ENCODE results near the gene PDLIM4. TPM values are rescaled to one million over a fixed set of nuclear protein-coding genes. Genes with fewer than 3 reads are reported as not detected.

PDLIM4 gene
- total RNA-seq, 1 experiment from 2014 or later, result 65.4 TPM

- Histone ChIP-seq H3K4me3 (no peak overlapping the region), H3K27me3 (no peaks in the 10 kb centered on the region), H3K27ac (no peak overlapping the region), H3K36me3 (no peaks in the 10 kb centered on the region), H3K4me1 (no peaks in the 10 kb centered on the region; the same call in 1 of the 2 replicates), H3K9me3 (replicated peaks) (no peaks in the 10 kb centered on the region; the same call in 1 of the 2 replicates)
- DNase-seq, result no peak
Observed at GRCh38 chr5:132253452-132254320, 3.8 kb upstream of the PDLIM4 start.

- no peak for DNase-seq
- no peak overlapping the region for H3K27ac ChIP-seq
- H3K36me3 ChIP-seq, result no peaks in the 10 kb centered on the region
- no peaks in the 10 kb centered on the region; the same call in 1 of the 2 replicates for H3K9me3 ChIP-seq (replicated peaks)
- H3K27me3 ChIP-seq, result no peaks in the 10 kb centered on the region
- no peaks in the 10 kb centered on the region; the same call in 1 of the 2 replicates for H3K4me1 ChIP-seq
- H3K4me3 ChIP-seq, result no peak overlapping the region
Observed at GRCh38 chr5:132254321-132254977, 3.0 kb upstream of the PDLIM4 start.

DNA sequence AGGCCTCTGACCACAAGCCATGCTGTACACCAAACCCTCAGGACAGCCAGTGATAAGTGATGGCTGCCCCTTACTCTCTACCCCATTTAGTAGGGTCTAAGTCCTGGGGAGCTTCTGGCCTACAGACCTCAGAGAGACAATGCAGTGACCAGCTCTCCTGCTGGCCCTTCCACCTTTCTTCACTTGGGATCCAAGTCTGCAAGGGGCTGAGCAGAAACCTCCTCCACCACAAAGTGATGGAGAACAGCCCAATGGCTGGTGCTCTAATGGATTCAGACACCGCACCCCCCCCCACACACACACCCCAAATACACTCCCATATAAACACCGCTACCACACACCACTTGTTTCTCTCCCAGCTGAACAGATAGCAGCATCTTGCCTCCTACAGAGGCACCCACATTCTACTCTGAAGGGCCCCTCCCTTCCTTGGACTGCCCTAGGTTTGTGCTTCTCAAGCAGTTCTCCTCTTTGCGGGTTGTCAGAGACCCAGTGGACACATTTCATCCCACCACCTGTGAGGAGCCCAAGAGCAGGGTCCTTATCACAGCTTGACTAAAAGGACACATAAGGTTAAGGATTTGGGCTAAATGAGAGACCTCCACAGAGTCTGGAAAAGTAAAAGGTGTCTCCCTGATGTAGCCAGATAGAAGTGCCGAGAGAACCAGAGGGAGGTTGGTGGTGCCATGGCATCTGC is 1.3 kb upstream of the PDLIM4 start:
- no peak overlapping the region for H3K27ac ChIP-seq
- no peaks in the 10 kb centered on the region for H3K27me3 ChIP-seq
- no peaks in the 10 kb centered on the region for H3K9me3 ChIP-seq (replicated peaks)
- no peak for DNase-seq
- H3K4me3 ChIP-seq, result no peak overlapping the region
- peaks cover 17% of the 10 kb centered on the region for H3K4me1 ChIP-seq
- peaks cover 6% of the 10 kb centered on the region; the same call in 1 of the 2 replicates for H3K36me3 ChIP-seq

GRCh38 chr5:132256783-132257130 is 739 bp upstream of the PDLIM4 start:
- H3K9me3 ChIP-seq (replicated peaks), result no peaks in the 10 kb centered on the region
- H3K27ac ChIP-seq, result peak overlapping the region; percentile 33; the same call in 1 of the 2 replicates
- H3K27me3 ChIP-seq, result no peaks in the 10 kb centered on the region
- peaks cover 22% of the 10 kb centered on the region for H3K4me1 ChIP-seq
- no peak for DNase-seq
- peaks cover 11% of the 10 kb centered on the region; the same call in 1 of the 2 replicates for H3K36me3 ChIP-seq
- H3K4me3 ChIP-seq, result peak overlapping the region; percentile 96

GRCh38 chr5:132258102-132259068 is 889 bp downstream of the PDLIM4 start:
- H3K4me1 ChIP-seq, result peaks cover 23% of the 10 kb centered on the region
- no peaks in the 10 kb centered on the region for H3K9me3 ChIP-seq (replicated peaks)
- H3K27ac ChIP-seq, result peak overlapping the region; percentile 95
- no peaks in the 10 kb centered on the region for H3K27me3 ChIP-seq
- DNase-seq, result peak; percentile 97 to 99
- peaks cover 28% of the 10 kb centered on the region; the same call in 1 of the 2 replicates for H3K36me3 ChIP-seq
- peak overlapping the region; percentile 96 for H3K4me3 ChIP-seq

- H3K27me3 ChIP-seq, result no peaks in the 10 kb centered on the region
- H3K4me3 ChIP-seq, result peak overlapping the region; percentile 96
- H3K4me1 ChIP-seq, result peaks cover 28% of the 10 kb centered on the region
- H3K36me3 ChIP-seq, result peaks cover 36% of the 10 kb centered on the region
- no peaks in the 10 kb centered on the region for H3K9me3 ChIP-seq (replicated peaks)
- DNase-seq, result peak; percentile 93 to 95
- H3K27ac ChIP-seq, result peak overlapping the region; percentile 95
Observed at GRCh38 chr5:132259069-132259851, 1.8 kb downstream of the PDLIM4 start.

DNA sequence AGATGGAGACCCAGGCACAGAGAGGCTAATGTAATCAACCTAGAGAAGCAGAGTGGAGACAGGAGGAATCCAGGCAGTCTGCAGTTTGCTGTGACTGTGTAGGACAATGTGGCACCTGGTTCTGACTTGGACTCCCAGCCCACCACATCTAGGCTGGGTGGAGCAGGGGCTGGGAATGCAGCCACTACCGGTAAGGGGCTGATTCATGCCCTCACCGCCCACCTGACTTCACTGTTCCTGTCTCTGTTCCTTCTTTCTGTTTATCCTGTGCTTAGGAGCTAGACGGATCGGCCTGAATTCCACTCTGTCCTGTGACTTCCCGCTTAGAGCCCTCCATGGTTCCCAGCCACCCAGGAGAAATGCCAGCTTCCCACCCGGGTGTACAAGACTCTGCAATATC is 2.6 kb downstream of the PDLIM4 start:
- Histone ChIP-seq H3K27me3 (no peaks in the 10 kb centered on the region), H3K36me3 (peaks cover 40% of the 10 kb centered on the region), H3K4me1 (peaks cover 28% of the 10 kb centered on the region), H3K27ac (peak overlapping the region; percentile 95), H3K4me3 (peak overlapping the region; percentile 96), H3K9me3 (replicated peaks) (no peaks in the 10 kb centered on the region)
- DNase-seq, result no peak

DNA sequence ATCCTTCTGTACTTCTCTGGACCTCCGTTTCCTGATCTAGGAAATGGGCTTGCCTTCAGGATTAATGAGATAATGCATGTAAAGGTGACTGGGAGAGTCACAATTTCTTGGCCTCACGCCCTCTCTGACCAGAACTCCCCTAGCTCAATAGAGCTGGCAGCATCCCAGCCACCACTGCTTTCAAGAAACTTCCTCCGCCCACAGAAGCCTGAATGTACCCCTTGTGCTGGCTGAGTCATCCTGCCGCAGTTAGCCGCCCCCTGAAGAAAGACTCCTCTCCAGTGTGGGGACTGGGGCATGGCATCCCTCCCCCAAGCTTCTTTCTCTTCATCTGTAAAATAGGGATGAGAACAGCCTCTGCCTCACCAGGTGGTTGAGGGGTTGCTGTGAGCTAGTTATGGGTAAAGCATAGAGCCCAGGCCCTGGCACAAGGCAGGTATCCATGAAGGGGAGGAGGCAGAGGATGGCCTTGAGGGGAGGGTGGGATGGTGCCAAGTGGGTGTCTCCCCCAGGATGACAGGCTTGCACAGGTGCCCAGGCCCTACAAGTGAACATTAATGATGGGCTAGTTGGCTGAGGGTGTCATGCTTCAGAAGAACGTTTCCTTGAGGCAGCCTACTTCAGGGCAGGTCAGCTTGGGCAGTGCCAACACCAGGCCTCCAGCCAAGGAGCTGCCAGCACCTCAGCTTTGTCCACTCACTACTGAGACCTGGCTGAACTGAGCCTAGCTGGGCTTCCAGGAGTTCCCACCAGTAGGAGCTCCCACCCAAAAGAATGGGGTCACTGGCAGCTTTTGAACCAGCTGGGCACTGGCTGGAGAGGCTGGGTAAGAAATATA is 3.4 kb downstream of the PDLIM4 start:
- Histone ChIP-seq H3K27me3 (no peaks in the 10 kb centered on the region), H3K4me1 (peaks cover 31% of the 10 kb centered on the region), H3K27ac (peak overlapping the region; percentile 95), H3K9me3 (replicated peaks) (no peaks in the 10 kb centered on the region), H3K4me3 (no peak overlapping the region), H3K36me3 (peaks cover 45% of the 10 kb centered on the region)
- peak; percentile 86 to 92 for DNase-seq

- H3K36me3 ChIP-seq, result peaks cover 57% of the 10 kb centered on the region
- H3K4me3 ChIP-seq, result no peak overlapping the region
- H3K9me3 ChIP-seq (replicated peaks), result no peaks in the 10 kb centered on the region
- H3K27me3 ChIP-seq, result no peaks in the 10 kb centered on the region
- H3K4me1 ChIP-seq, result peaks cover 31% of the 10 kb centered on the region
- H3K27ac ChIP-seq, result no peak overlapping the region
- DNase-seq, result no peak
Observed at GRCh38 chr5:132261881-132262845, 4.7 kb downstream of the PDLIM4 start.

DNA sequence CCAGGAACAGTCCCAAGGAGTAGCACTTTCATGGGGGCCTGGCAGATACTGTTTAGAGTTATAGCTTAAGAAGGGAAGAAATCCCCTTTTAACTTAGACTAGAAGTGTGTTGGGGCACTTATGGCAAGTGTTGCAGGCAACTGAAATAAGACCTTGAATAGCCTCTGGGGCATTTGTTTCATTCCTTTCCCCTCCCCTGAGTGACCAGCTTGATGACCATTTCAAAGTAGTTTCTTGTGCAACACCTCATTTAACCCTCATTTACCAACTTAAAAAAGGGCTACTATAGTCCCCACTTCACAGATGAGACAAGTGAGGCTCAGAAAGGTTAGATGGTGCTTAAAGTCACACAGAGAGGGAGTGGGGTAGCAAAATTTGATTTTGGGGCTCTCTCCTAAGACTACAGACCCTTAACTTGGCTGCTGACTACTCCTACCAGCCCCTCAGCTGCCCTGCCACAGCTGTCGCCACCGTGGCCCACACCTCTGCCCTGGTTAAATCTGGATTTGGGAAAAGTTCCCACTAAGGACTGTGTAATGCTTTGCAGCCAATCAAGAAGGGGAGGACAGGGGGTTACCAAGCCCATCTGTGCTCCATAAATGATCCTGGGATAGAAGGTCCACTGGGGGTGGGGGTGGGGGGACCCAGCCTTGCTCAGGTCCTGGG is 5.5 kb downstream of the PDLIM4 start:
- H3K9me3 ChIP-seq (replicated peaks), result no peaks in the 10 kb centered on the region
- no peak for DNase-seq
- H3K36me3 ChIP-seq, result peaks cover 65% of the 10 kb centered on the region
- H3K4me3 ChIP-seq, result no peak overlapping the region
- H3K27ac ChIP-seq, result no peak overlapping the region
- H3K4me1 ChIP-seq, result peaks cover 39% of the 10 kb centered on the region
- H3K27me3 ChIP-seq, result no peaks in the 10 kb centered on the region

GRCh38 chr5:132263548-132264261 is 6.2 kb downstream of the PDLIM4 start:
- H3K4me1 ChIP-seq, result peaks cover 45% of the 10 kb centered on the region
- peaks cover 67% of the 10 kb centered on the region for H3K36me3 ChIP-seq
- no peaks in the 10 kb centered on the region for H3K27me3 ChIP-seq
- H3K9me3 ChIP-seq (replicated peaks), result no peaks in the 10 kb centered on the region
- DNase-seq, result no peak
- H3K4me3 ChIP-seq, result no peak overlapping the region
- no peak overlapping the region for H3K27ac ChIP-seq

Measured in SJCRH30 (cell line).